AG04449 (cell line): Measurements from ENCODE around the gene PAIP2.

Source experiments
- CTCF ChIA-PET: fragments of 350-600 bp; formaldehyde crosslinking; extraction: SDS; loops from one replicate; lab custom pipeline; 2021; ENCODE audit warnings: antibody characterized with exemption; lab: Yijun Ruan, JAX
- POLR2A ChIA-PET: fragments of 400-600, 350-600 bp; formaldehyde crosslinking; extraction: SDS; loops from one replicate; lab custom pipeline; 2020; ENCODE audit warnings: antibody characterized with exemption, inconsistent platforms; lab: Yijun Ruan, JAX
- DNase-seq: peaks from one replicate; pipeline ENCODE4 v3.0.0-alpha.2; 2010; ENCODE audit warnings: low read depth, low spot score
- H3K4me3 ChIP-seq: 2 replicates; pipeline ENCODE4 v1.5.1; 2011; ENCODE audit warnings: low read depth, mild to moderate bottlenecking, control low read depth, low read length
- CTCF ChIP-seq: IDR thresholded peaks from one replicate; pipeline ENCODE4 v1.5.1; 2011; ENCODE audit warnings: mild to moderate bottlenecking, moderate library complexity, low read length, control low read depth, inconsistent platforms; ENCODE audit not compliant: insufficient read depth; ENCODE audit errors: missing control alignments

Gene PAIP2

GRCh38 chr5:139390639-139391569 lies 49.2 kb downstream of the PAIP2 start:
- ChIA-PET CTCF (interaction anchor here (0.6 to 1.4 kb wide), 5 partner anchors 9 to 106 kb away, joined by 3 to 4 read pairs (median 3); no protein-coding TSS in a partner anchor), POLR2A (no interaction called here)
- no peak for TF ChIP-seq CTCF
- no peak for DNase-seq
- no peak overlapping the region for H3K4me3 ChIP-seq

- DNase-seq: no peak
- peak overlapping the region; percentile 1 for H3K4me3 ChIP-seq
- no peak for TF ChIP-seq CTCF
- POLR2A ChIA-PET: no interaction called here
- CTCF ChIA-PET: interaction anchor here (0.6 to 0.9 kb wide), 3 partner anchors 15 to 107 kb away, joined by 3 read pairs; no protein-coding TSS in a partner anchor
Measured at GRCh38 chr5:139391570-139392323, 50.1 kb downstream of the PAIP2 start.

GRCh38 chr5:139392324-139392677 lies 50.6 kb downstream of the PAIP2 start:
- ChIA-PET CTCF (no interaction called here), POLR2A (no interaction called here)
- DNase-seq: no peak
- no peak for TF ChIP-seq CTCF
- H3K4me3 ChIP-seq: peak overlapping the region; percentile 12

- peak overlapping the region; percentile 38 for H3K4me3 ChIP-seq
- DNase-seq: no peak
- peak; percentile 81 for TF ChIP-seq CTCF
- POLR2A ChIA-PET: no interaction called here
- CTCF ChIA-PET: interaction anchor here (0.5 kb wide), 1 partner anchor 199 kb away, joined by 4 read pairs; no protein-coding TSS in a partner anchor
Measured at GRCh38 chr5:139392678-139393496, 51.2 kb downstream of the PAIP2 start.

GRCh38 chr5:139393497-139394122 lies 52.0 kb downstream of the PAIP2 start:
- DNase-seq: no peak
- ChIA-PET POLR2A (no interaction called here), CTCF (interaction anchor here (0.5 kb wide), 1 partner anchor 199 kb away, joined by 4 read pairs; no protein-coding TSS in a partner anchor)
- TF ChIP-seq CTCF: no peak
- H3K4me3 ChIP-seq: peak overlapping the region; percentile 38
